Measurements from ENCODE around the gene CCDC77.
A peak's percentile ranks its signal among the peaks of the same experiment; 100 is the strongest.

The CCDC77 gene

DNA sequence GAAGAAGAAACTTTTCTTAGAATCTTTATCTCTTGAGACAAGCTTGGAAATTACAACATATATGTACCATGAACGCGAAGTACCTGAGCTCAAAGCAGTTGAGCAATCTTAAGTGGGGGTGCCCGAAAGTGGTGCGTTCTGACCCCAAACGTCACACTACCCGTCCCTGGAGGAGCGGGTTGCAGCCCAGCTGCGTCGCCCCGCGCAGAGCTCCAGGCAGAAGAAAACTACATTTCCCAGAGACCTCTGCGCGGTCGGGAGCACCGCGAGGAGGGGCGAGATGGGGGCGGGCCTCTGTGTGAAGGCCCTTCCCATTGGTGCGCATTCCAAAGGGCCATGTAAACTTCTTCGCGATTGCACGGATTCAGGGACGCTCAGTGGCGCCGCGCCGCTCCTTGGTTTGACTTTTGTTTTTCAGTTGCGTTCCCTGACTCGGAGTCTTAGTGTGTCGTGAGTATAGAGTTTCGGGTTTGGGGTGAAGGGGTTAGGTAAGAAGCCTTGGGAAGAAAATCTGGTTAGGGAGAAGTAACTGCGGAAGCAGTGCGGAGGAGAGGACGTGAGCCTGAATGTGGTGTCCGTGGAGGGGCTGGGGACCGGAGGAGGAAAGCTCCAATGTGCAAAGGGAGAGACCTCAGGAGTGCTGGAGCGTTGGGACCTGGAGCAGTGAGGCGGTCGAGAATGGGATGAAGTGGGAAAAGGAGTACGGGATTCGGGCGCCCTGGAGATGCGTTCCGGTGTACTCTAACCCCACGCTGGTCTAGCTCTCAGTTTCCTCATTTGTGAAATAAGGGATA, at the start of gene CCDC77:
Gene CCDC77 (plus strand): TSS at position 410 of the 794 bp plus-strand sequence. CDS start 7,740 bp downstream, outside the sequence.
- Histone ChIP-seq H3K4me3 (ENCODE audit: low read length, poor library complexity, severe bottlenecking) (peak within 1 kb of the TSS; percentile 91), H3K27me3 (ENCODE audit: insufficient read depth, low read length, poor library complexity, severe bottlenecking) (no peaks in the 10 kb centered on the region), H3K36me3 (ENCODE audit: insufficient read depth, low read length) (no peaks in the 10 kb centered on the region), H4K20me1 (ENCODE audit: insufficient read depth, low read length, poor library complexity, severe bottlenecking) (no peaks in the 10 kb centered on the region), H3K4me1 (ENCODE audit: insufficient read depth, low read length, poor library complexity, severe bottlenecking) (peaks cover 26% of the 10 kb centered on the region), H3F3A (ENCODE audit: low read depth) (no peaks in the 10 kb centered on the region), H3K9me3 (ENCODE audit: insufficient read depth, low read depth, low read length) (no peaks in the 10 kb centered on the region), H3K4me2 (ENCODE audit: low read depth, low read length, poor library complexity, severe bottlenecking) (peak within 1 kb of the TSS; percentile 86), H3K9me2 (replicated peaks; ENCODE audit: low read depth, low read length) (no peaks in the 10 kb centered on the region), H3K9ac (ENCODE audit: low read depth, low read length, poor library complexity, severe bottlenecking) (peak within 1 kb of the TSS; percentile 76), H2AFZ (ENCODE audit: low read length) (peak within 1 kb of the TSS; percentile 89), H3K79me2 (ENCODE audit: insufficient read depth, low read length) (peaks cover 17% of the 10 kb centered on the region)
- TF ChIP-seq EZH2phosphoT487 (IDR thresholded peaks at IDR 0.05; ENCODE audit: borderline replicate concordance) (no peak), CTCF (conservative IDR thresholded peaks at IDR 0.05; ENCODE audit: low read length) (peak; percentile 26)

GRCh38 chr12:356276-356988, 45.0 kb upstream of the CCDC77 start:
- no peak overlapping the region for H2AFZ ChIP-seq (ENCODE audit: low read length)
- H3K4me2 ChIP-seq (ENCODE audit: low read depth, low read length, poor library complexity, severe bottlenecking), result peak overlapping the region; percentile 3
- H3K27me3 ChIP-seq (ENCODE audit: insufficient read depth, low read length, poor library complexity, severe bottlenecking), result no peaks in the 10 kb centered on the region
- H3K9ac ChIP-seq (ENCODE audit: low read depth, low read length, poor library complexity, severe bottlenecking), result no peak overlapping the region
- H3F3A ChIP-seq (ENCODE audit: low read depth), result no peaks in the 10 kb centered on the region; the same call in 1 of the 2 replicates
- no peak for TF ChIP-seq EZH2phosphoT487 (IDR thresholded peaks at IDR 0.05; ENCODE audit: borderline replicate concordance)
- TF ChIP-seq CTCF (conservative IDR thresholded peaks at IDR 0.05; ENCODE audit: low read length), result no peak
- H3K9me3 ChIP-seq (ENCODE audit: insufficient read depth, low read depth, low read length), result no peaks in the 10 kb centered on the region; the same call in 1 of the 2 replicates
- H3K79me2 ChIP-seq (ENCODE audit: insufficient read depth, low read length), result peaks cover 24% of the 10 kb centered on the region
- H3K4me3 ChIP-seq (ENCODE audit: low read length, poor library complexity, severe bottlenecking), result no peak overlapping the region
- H4K20me1 ChIP-seq (ENCODE audit: insufficient read depth, low read length, poor library complexity, severe bottlenecking), result peaks cover 21% of the 10 kb centered on the region
- H3K36me3 ChIP-seq (ENCODE audit: insufficient read depth, low read length), result peaks cover 92% of the 10 kb centered on the region
- H3K4me1 ChIP-seq (ENCODE audit: insufficient read depth, low read length, poor library complexity, severe bottlenecking), result peaks cover 9% of the 10 kb centered on the region
- H3K9me2 ChIP-seq (replicated peaks; ENCODE audit: low read depth, low read length), result no peaks in the 10 kb centered on the region

GRCh38 chr12:359091-359490, 42.4 kb upstream of the CCDC77 start:
- Histone ChIP-seq H3K79me2 (ENCODE audit: insufficient read depth, low read length) (peaks cover 28% of the 10 kb centered on the region), H3K9ac (ENCODE audit: low read depth, low read length, poor library complexity, severe bottlenecking) (no peak overlapping the region), H3K27me3 (ENCODE audit: insufficient read depth, low read length, poor library complexity, severe bottlenecking) (no peaks in the 10 kb centered on the region), H3F3A (ENCODE audit: low read depth) (no peaks in the 10 kb centered on the region; the same call in 1 of the 2 replicates), H3K36me3 (ENCODE audit: insufficient read depth, low read length) (peaks cover 94% of the 10 kb centered on the region), H4K20me1 (ENCODE audit: insufficient read depth, low read length, poor library complexity, severe bottlenecking) (peaks cover 32% of the 10 kb centered on the region), H3K4me2 (ENCODE audit: low read depth, low read length, poor library complexity, severe bottlenecking) (no peak overlapping the region), H2AFZ (ENCODE audit: low read length) (no peak overlapping the region), H3K9me3 (ENCODE audit: insufficient read depth, low read depth, low read length) (no peaks in the 10 kb centered on the region; the same call in 1 of the 2 replicates), H3K4me3 (ENCODE audit: low read length, poor library complexity, severe bottlenecking) (no peak overlapping the region), H3K4me1 (ENCODE audit: insufficient read depth, low read length, poor library complexity, severe bottlenecking) (peaks cover 9% of the 10 kb centered on the region), H3K9me2 (replicated peaks; ENCODE audit: low read depth, low read length) (no peaks in the 10 kb centered on the region)
- no peak for TF ChIP-seq CTCF (conservative IDR thresholded peaks at IDR 0.05; ENCODE audit: low read length)
- no peak for TF ChIP-seq EZH2phosphoT487 (IDR thresholded peaks at IDR 0.05; ENCODE audit: borderline replicate concordance)
